HG03575 (cell line): Measurements from ENCODE around the gene WDR33.

Experiments
- ATAC-seq: cut with Tn5 transposase; IDR thresholded peaks from one replicate; pipeline ENCODE4 v1.9.1; 2021; ENCODE audit not compliant: unreplicated experiment, insufficient number of reproducible peaks, low FRiP score; ENCODE audit errors: extremely low read depth

WDR33 gene

GRCh38 chr2:127669056-127669455 lies 141.9 kb downstream of the WDR33 start:
- no peak for ATAC-seq

GRCh38 chr2:127665267-127665893 lies 145.6 kb downstream of the WDR33 start:
- no peak for ATAC-seq

- ATAC-seq: no peak
Observed at GRCh38 chr2:127664895-127665225, 146.1 kb downstream of the WDR33 start.

GRCh38 chr2:127664065-127664894 lies 146.7 kb downstream of the WDR33 start:
- no peak for ATAC-seq

- no peak for ATAC-seq
Observed at GRCh38 chr2:127663566-127664064, 147.4 kb downstream of the WDR33 start.

GRCh38 chr2:127662937-127663565 lies 147.9 kb downstream of the WDR33 start:
- no peak for ATAC-seq

GRCh38 chr2:127661949-127662510 lies 148.9 kb downstream of the WDR33 start:
- ATAC-seq: no peak

- no peak for ATAC-seq
Observed at GRCh38 chr2:127661072-127661649, 149.8 kb downstream of the WDR33 start.

GRCh38 chr2:127660291-127660578 lies 150.7 kb downstream of the WDR33 start:
- ATAC-seq: no peak

- ATAC-seq: no peak
Observed at GRCh38 chr2:127659408-127660290, 151.3 kb downstream of the WDR33 start.

GRCh38 chr2:127658641-127659407 lies 152.1 kb downstream of the WDR33 start:
- ATAC-seq: no peak

GRCh38 chr2:127658146-127658545 lies 152.8 kb downstream of the WDR33 start:
- no peak for ATAC-seq

- no peak for ATAC-seq
Observed at GRCh38 chr2:127657232-127657595, 153.8 kb downstream of the WDR33 start.

GRCh38 chr2:127656569-127657231 lies 154.3 kb downstream of the WDR33 start:
- ATAC-seq: no peak

- no peak for ATAC-seq
Observed at GRCh38 chr2:127655209-127656073, 155.5 kb downstream of the WDR33 start.

- no peak for ATAC-seq
Observed at GRCh38 chr2:127654838-127655175, 156.2 kb downstream of the WDR33 start.
